Endothelial cell of umbilical vein (primary cell): Measurements from ENCODE around the gene SUSD2. TPM values are rescaled to one million over a fixed set of nuclear protein-coding genes. Genes with fewer than 3 reads are reported as not detected.

ENCODE experiments used
- BruUV-seq: library from RNA; stranded (reverse); fragments of 400-500 nt; replicated peaks from 2 replicates; lab custom pipeline; 2021; lab: Mats Ljungman, UMichigan
- CTCF ChIA-PET: fragments of 300-600, 350-600 bp; sonication (Branson Sonifier 250); formaldehyde crosslinking; loops from one replicate; lab custom pipeline; 2021; ENCODE audit warnings: antibody characterized with exemption, inconsistent platforms; lab: Charles Lee
- POLR2A ChIA-PET: fragments of 300-600, 350-600 bp; sonication (Branson Sonifier 250); formaldehyde crosslinking; loops from one replicate; lab custom pipeline; 2021; ENCODE audit warnings: antibody characterized with exemption, inconsistent platforms; lab: Charles Lee
- DNase-seq: peaks from one replicate; pipeline ENCODE4 v3.0.0-alpha.2; 2011; ENCODE audit warnings: low read depth, low spot score
- FAIRE-seq: peaks from 2 replicates; lab custom pipeline; 2011; peaks lifted over from hg19 to GRCh38; lab: Jason Lieb, UNC
- H2AFZ ChIP-seq: 2 replicates; pipeline ENCODE4 v1.6.0; 2012; ENCODE audit warnings: low read depth, low read length, control low read depth, inconsistent platforms
- H3K27ac ChIP-seq: 2 replicates; pipeline ENCODE4 v1.5.1; 2011; ENCODE audit warnings: low read depth, mild to moderate bottlenecking, control low read depth, low read length, moderate library complexity; ENCODE audit not compliant: insufficient read depth
- H3K27me3 ChIP-seq, 2 experiments: 2 replicates each; pipeline versions ENCODE4 v1.6.0 to v1.6.1; 2011; ENCODE audit warnings: low read length in 2 of 2, mixed read lengths in 1 of 2; ENCODE audit not compliant: control insufficient read depth in 2 of 2, insufficient read depth in 2 of 2
- H3K36me3 ChIP-seq, 2 experiments: 2 replicates in 1 of 2; 3 replicates in 1 of 2; pipeline ENCODE4 v1.5.1; 2011; ENCODE audit warnings: low read length in 2 of 2, mild to moderate bottlenecking in 1 of 2, moderate library complexity in 1 of 2; ENCODE audit not compliant: control insufficient read depth in 2 of 2, insufficient read depth in 2 of 2; ENCODE audit errors: extremely low read depth in 1 of 2
- H3K4me1 ChIP-seq: 3 replicates; pipeline ENCODE4 v1.5.1; 2011; ENCODE audit warnings: mild to moderate bottlenecking, low read length; ENCODE audit not compliant: control insufficient read depth, insufficient read depth; ENCODE audit errors: extremely low read depth
- H3K4me2 ChIP-seq: 2 replicates; pipeline ENCODE4 v1.6.1; 2011; ENCODE audit warnings: low read length, control low read depth, mixed read lengths; ENCODE audit not compliant: insufficient read depth
- H3K4me3 ChIP-seq, 3 experiments: fragments of 200-600 bp in 1 of 3; sonication (generic), shearing (Covaris generic) in 1 of 3; replicated peaks in 1 of 3; 2 replicates each; pipeline ENCODE4 v1.5.1; 2011 to 2016; ENCODE audit warnings: control low read depth in 3 of 3, low read length in 3 of 3, mild to moderate bottlenecking in 2 of 3, inconsistent platforms in 1 of 3, low read depth in 1 of 3, moderate library complexity in 1 of 3; ENCODE audit not compliant: insufficient read depth in 1 of 3
- H3K79me2 ChIP-seq: 2 replicates; pipeline ENCODE4 v1.6.0; 2012; ENCODE audit warnings: low read length, inconsistent platforms; ENCODE audit not compliant: control insufficient read depth, insufficient read depth
- H3K9ac ChIP-seq: replicated peaks from 2 replicates; pipeline ENCODE3; 2011; ENCODE audit warnings: low read length, control low read depth; ENCODE audit not compliant: insufficient read depth; ENCODE audit errors: extremely low read depth
- H3K9me1 ChIP-seq: replicated peaks from 3 replicates; pipeline ENCODE4 v1.6.0; 2011; ENCODE audit warnings: mild to moderate bottlenecking, low read length; ENCODE audit not compliant: control insufficient read depth, insufficient read depth; ENCODE audit errors: extremely low read depth
- H3K9me3 ChIP-seq: replicated peaks from 2 replicates; pipeline ENCODE4 v1.5.1; 2012; ENCODE audit warnings: low read length, inconsistent platforms; ENCODE audit not compliant: control insufficient read depth, insufficient read depth
- H4K20me1 ChIP-seq: replicated peaks from 2 replicates; pipeline ENCODE3; 2011; ENCODE audit warnings: mild to moderate bottlenecking, low read length; ENCODE audit not compliant: control insufficient read depth, insufficient read depth; ENCODE audit errors: extremely low read depth
- EZH2 ChIP-seq: IDR thresholded peaks from 2 replicates; pipeline ENCODE4 v1.6.1; 2012; ENCODE audit warnings: borderline replicate concordance, low read depth, mild to moderate bottlenecking, moderate library complexity, low read length, inconsistent platforms; ENCODE audit not compliant: severe bottlenecking
- FOS ChIP-seq: IDR thresholded peaks from 2 replicates; pipeline ENCODE4 v1.6.1; 2011; ENCODE audit warnings: mild to moderate bottlenecking, low read length, moderate library complexity, borderline replicate concordance; ENCODE audit not compliant: insufficient read depth
- GATA2 ChIP-seq: IDR thresholded peaks from 2 replicates; pipeline ENCODE4 v1.7.0; 2011; ENCODE audit warnings: low read depth, mild to moderate bottlenecking, moderate library complexity, mixed read lengths, low read length; ENCODE audit not compliant: insufficient read length, insufficient read depth
- JUN ChIP-seq: IDR thresholded peaks from 2 replicates; pipeline ENCODE4 v1.6.1; 2011; ENCODE audit warnings: borderline replicate concordance, low read depth; ENCODE audit not compliant: insufficient read length, insufficient read depth
- MYC ChIP-seq: IDR thresholded peaks from one replicate; pipeline ENCODE4 v1.6.1; 2011; ENCODE audit warnings: mild to moderate bottlenecking, low read depth, low read length
- POLR2A ChIP-seq: IDR thresholded peaks from 2 replicates; pipeline ENCODE4 v1.6.1; 2012; ENCODE audit warnings: low read depth, mild to moderate bottlenecking, control low read depth, low read length
- POLR2AphosphoS5 ChIP-seq: IDR thresholded peaks from 2 replicates; pipeline ENCODE4 v1.6.1; 2012; ENCODE audit warnings: low read depth, mild to moderate bottlenecking, control low read depth, low read length, moderate library complexity; ENCODE audit not compliant: insufficient read depth
- dilution Hi-C: fragments of 300-500 bp; cut with MboI; formaldehyde crosslinking; loops from one replicate; pipeline ENCODE4 v1.15.0; 2019; ENCODE audit warnings: low sequenced_read_pairs; ENCODE audit not compliant: extremely low pct_ligation_motif_present
- intact Hi-C: fragments of 100-400 bp; cut with micrococcal nuclease; formaldehyde crosslinking; loops from one replicate; pipeline ENCODE4 v1.10.0; 2022
- polyA plus RNA-seq, 4 experiments: library from polyadenylated mRNA; depleted of rRNA in 3 of 4; stranded (reverse) in 3 of 4; unstranded in 1 of 4; fragments of >200 nt; gene quantifications; 2 replicates each; pipeline versions ENCODE4 v1.2.1 to v1.2.3, GENCODE V29; 2011 to 2012; ENCODE audit warnings: missing spikeins in 1 of 4
- total RNA-seq: library from RNA; stranded (reverse); gene quantifications from 2 replicates; pipeline ENCODE4 v1.2.3, GENCODE V29; 2021
- TF ChIP-seq, protein P1 (sequence below): IDR thresholded peaks from 2 replicates; pipeline ENCODE4 v1.6.1; 2011; ENCODE audit not compliant: insufficient read depth, insufficient read length
- TF ChIP-seq, protein P2 (sequence below), 2 donors: IDR thresholded peaks; 1 replicate in 1 of 2; 2 replicates in 1 of 2; pipeline ENCODE4 v1.5.1; 2011; ENCODE audit warnings: low read length in 2 of 2, mild to moderate bottlenecking in 2 of 2, moderate library complexity in 2 of 2, control low read depth in 1 of 2, inconsistent platforms in 1 of 2, low read depth in 1 of 2; ENCODE audit not compliant: insufficient read depth in 1 of 2; ENCODE audit errors: extremely low read depth in 1 of 2

SUSD2 gene
- total and polyA plus RNA-seq, 2 donors (not counting 3 experiments of a cell fraction or from before 2014, with no cell fraction given) = 0.26 to 0.27 TPM

DNA sequence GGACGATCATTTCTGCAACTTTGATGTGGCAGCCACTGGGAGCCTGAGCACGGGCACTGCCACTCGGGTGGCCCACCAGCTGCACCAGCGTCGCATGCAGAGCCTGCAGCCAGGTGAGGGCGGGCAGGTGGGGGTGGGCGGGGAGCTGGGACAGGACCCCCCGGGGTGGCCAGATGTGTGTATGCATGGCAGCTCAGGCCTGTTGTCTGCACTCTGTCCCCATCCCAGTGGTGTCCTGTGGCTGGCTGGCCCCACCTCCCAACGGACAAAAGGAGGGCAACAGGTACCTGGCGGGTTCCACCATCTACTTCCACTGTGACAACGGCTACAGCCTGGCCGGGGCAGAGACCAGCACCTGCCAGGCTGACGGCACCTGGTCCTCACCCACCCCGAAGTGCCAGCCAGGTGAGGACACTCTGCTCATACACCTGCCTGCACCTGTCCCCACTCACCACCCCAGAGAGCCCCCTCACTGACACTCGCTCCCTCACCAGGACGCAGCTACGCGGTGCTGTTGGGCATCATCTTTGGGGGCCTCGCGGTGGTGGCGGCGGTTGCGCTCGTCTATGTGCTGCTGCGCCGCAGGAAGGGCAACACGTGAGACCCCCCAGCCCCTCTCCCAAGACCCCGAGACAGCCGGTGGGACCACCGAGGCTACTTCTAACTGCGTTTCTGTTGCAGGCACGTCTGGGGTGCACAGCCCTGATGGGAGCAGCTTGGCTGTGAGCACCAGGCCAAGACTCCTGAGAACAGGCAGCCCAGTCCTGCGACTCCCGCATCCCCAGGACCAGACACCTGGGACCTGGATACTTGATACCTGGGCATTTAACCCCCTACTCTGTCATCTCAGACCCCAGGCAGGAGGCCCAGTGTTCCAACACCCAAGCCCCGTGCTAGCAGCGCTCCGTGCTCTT is 6.7 kb downstream of the SUSD2 start:
- H3K4me1 ChIP-seq = peaks cover 9% of the 10 kb centered on the region
- no peaks in the 10 kb centered on the region for H3K9me3 ChIP-seq
- TF ChIP-seq, protein P1, sequence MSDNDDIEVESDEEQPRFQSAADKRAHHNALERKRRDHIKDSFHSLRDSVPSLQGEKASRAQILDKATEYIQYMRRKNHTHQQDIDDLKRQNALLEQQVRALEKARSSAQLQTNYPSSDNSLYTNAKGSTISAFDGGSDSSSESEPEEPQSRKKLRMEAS = no peak
- TF ChIP-seq MYC = no peak
- no peak for TF ChIP-seq FOS
- TF ChIP-seq POLR2A = no peak
- TF ChIP-seq POLR2AphosphoS5 = no peak
- no peak for TF ChIP-seq GATA2
- no peak for TF ChIP-seq EZH2
- TF ChIP-seq, protein P2, sequence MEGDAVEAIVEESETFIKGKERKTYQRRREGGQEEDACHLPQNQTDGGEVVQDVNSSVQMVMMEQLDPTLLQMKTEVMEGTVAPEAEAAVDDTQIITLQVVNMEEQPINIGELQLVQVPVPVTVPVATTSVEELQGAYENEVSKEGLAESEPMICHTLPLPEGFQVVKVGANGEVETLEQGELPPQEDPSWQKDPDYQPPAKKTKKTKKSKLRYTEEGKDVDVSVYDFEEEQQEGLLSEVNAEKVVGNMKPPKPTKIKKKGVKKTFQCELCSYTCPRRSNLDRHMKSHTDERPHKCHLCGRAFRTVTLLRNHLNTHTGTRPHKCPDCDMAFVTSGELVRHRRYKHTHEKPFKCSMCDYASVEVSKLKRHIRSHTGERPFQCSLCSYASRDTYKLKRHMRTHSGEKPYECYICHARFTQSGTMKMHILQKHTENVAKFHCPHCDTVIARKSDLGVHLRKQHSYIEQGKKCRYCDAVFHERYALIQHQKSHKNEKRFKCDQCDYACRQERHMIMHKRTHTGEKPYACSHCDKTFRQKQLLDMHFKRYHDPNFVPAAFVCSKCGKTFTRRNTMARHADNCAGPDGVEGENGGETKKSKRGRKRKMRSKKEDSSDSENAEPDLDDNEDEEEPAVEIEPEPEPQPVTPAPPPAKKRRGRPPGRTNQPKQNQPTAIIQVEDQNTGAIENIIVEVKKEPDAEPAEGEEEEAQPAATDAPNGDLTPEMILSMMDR (IDR thresholded peaks at IDR 0.05; ENCODE audit: extremely low read depth in 1 of 2, insufficient read depth in 1 of 2, low read depth in 1 of 2, low read length in 2 of 2) = no peak
- TF ChIP-seq JUN = no peak
- no peak overlapping the region for H2AFZ ChIP-seq
- CTCF ChIA-PET = interaction anchor here (1.1 to 4.6 kb wide), 2 partner anchors 45 to 59 kb away, joined by 3 to 71 read pairs; no protein-coding TSS in a partner anchor
- H4K20me1 ChIP-seq = no peaks in the 10 kb centered on the region
- DNase-seq = no peak
- no peak for FAIRE-seq
- no peak overlapping the region for H3K9ac ChIP-seq
- H3K9me1 ChIP-seq = no peaks in the 10 kb centered on the region
- H3K36me3 ChIP-seq = no peaks in the 10 kb centered on the region
- H3K4me3 ChIP-seq = no peak overlapping the region
- no peak overlapping the region for H3K27ac ChIP-seq
- H3K79me2 ChIP-seq = no peaks in the 10 kb centered on the region
- H3K27me3 ChIP-seq = no peaks in the 10 kb centered on the region
- H3K4me2 ChIP-seq = no peak overlapping the region
- POLR2A ChIA-PET = no interaction called here
- no TSS peak for BruUV-seq
- intact Hi-C loops (loop anchor here (2.0 to 10.0 kb wide), 2 partner anchors 71 to 337 kb away; no protein-coding TSS in a partner anchor), dilution Hi-C loops (no loop called here)
